Transverse colon (tissue), 4 donors: ENCODE measurements around the gene B4GAT1. TPM values are rescaled to one million over a fixed set of nuclear protein-coding genes. Genes with fewer than 3 reads are reported as not detected.

Source experiments
- DNase-seq: peaks from one replicate; pipeline ENCODE4 v3.0.0-alpha.2; 2019
- H3K27ac ChIP-seq, 4 donors: fragments of 200-600 bp; sonication (generic); 2 replicates each; pipeline ENCODE4 v1.5.1; 2016 to 2018; ENCODE audit warnings: inconsistent platforms in 4 of 4
- H3K27me3 ChIP-seq: fragments of 200-600 bp; sonication (generic); 2 replicates; pipeline ENCODE4 v1.5.1; 2017; ENCODE audit warnings: inconsistent platforms
- H3K36me3 ChIP-seq, 4 donors: fragments of 200-600 bp; sonication (generic); 2 replicates each; pipeline ENCODE4 v1.5.1; 2017 to 2019; ENCODE audit warnings: inconsistent platforms in 4 of 4
- H3K4me1 ChIP-seq, 4 donors: fragments of 200-600 bp; sonication (generic); 2 replicates each; pipeline ENCODE4 v1.5.1; 2017 to 2020; ENCODE audit warnings: inconsistent platforms in 4 of 4
- H3K4me3 ChIP-seq, 4 donors: fragments of 200-600 bp; sonication (generic); 1 replicate in 1 of 4; 2 replicates in 3 of 4; pipeline versions ENCODE4 v1.5.1 to v1.6.1; 2017 to 2019; ENCODE audit warnings: inconsistent platforms in 4 of 4
- H3K9me3 ChIP-seq, 2 donors: fragments of 200-600 bp; sonication (generic); 2 replicates each; pipeline ENCODE4 v1.5.1; 2017 to 2019; ENCODE audit warnings: inconsistent platforms in 2 of 2
- CTCF ChIP-seq, 5 experiments: fragments of 200-600 bp in 3 of 5; fragments of 450-650 bp in 2 of 5; sonication (generic) in 3 of 5; IDR thresholded peaks; 1 replicate in 2 of 5; 2 replicates in 3 of 5; pipeline ENCODE4 v1.5.1; 2016 to 2017; ENCODE audit warnings: antibody characterized with exemption in 5 of 5, inconsistent platforms in 3 of 5, mild to moderate bottlenecking in 2 of 5, moderate library complexity in 1 of 5
- EP300 ChIP-seq: sonication (generic); formaldehyde crosslinking; IDR thresholded peaks from one replicate; pipeline ENCODE4 v1.6.1; 2017; ENCODE audit warnings: antibody characterized with exemption, low read depth
- POLR2A ChIP-seq: fragments of 450-650 bp; IDR thresholded peaks from one replicate; pipeline ENCODE4 v1.6.1; 2016; ENCODE audit warnings: antibody characterized with exemption, mild to moderate bottlenecking, moderate library complexity
- POLR2AphosphoS5 ChIP-seq, 3 donors: sonication (generic); formaldehyde crosslinking; IDR thresholded peaks; one replicate each; pipeline ENCODE4 v1.6.1; 2016; ENCODE audit warnings: antibody characterized with exemption in 3 of 3
- WGBS, 2 donors: methylation state at CpG; one replicate each; pipeline ENCODE4 v1.1.5; 2018; ENCODE audit warnings: low coverage in 1 of 2; 5-methylcytosine and 5-hydroxymethylcytosine counted together
- in situ Hi-C, 4 donors: fragments of 200-750 bp; cut with MboI; loops; one replicate each; pipeline versions ENCODE4 v1.15.0 to v1.15.1; 2017; ENCODE audit warnings: low sequenced_read_pairs in 3 of 4, low pct_ligation_motif_present in 1 of 4, low pct_unique_long_range_greater_than_20kb in 1 of 4
- intact Hi-C: fragments of 100-400 bp; cut with DNase I; formaldehyde crosslinking; loops from one replicate; pipeline ENCODE4 v1.15.1; 2023; ENCODE audit warnings: low total_unique reads
- total RNA-seq, 4 donors: library from RNA; depleted of rRNA; stranded (reverse); fragments of >200 nt; gene quantifications; one replicate each; pipeline ENCODE4 v1.1.0, GENCODE V29; 2016

Gene B4GAT1
- total RNA-seq, 4 donors from 2014 or later: 21.8 to 31.8 (median 23.6) TPM

- Histone ChIP-seq H3K4me1 (peaks cover 18 to 47% (median 32%) of the 10 kb centered on the region in 4 donors), H3K27me3 (no peaks in the 10 kb centered on the region), H3K9me3 (no peaks in the 10 kb centered on the region), H3K36me3 (no peaks in the 10 kb centered on the region), H3K4me3 (peak overlapping the region in 3 of 4 donors; percentile 25 to 42 (median 39)), H3K27ac (peak overlapping the region; percentile 79 to 95 (median 88))
- TF ChIP-seq POLR2AphosphoS5 (IDR thresholded peaks at IDR 0.05): no peak
- no peak for TF ChIP-seq CTCF (IDR thresholded peaks at IDR 0.05)
- TF ChIP-seq EP300: no peak
- WGBS, 2 donors: 84% methylated on average over 10 to 14 of the region's 14 CpGs
- DNase-seq: no peak
- intact Hi-C loops (no loop called here), in situ Hi-C loops (no loop called here)
Measured at GRCh38 chr11:66315498-66315885, 31.9 kb downstream of the B4GAT1 start.

- DNase-seq: no peak
- 82% methylated on average over 15 of the region's 17 CpGs; no CpG with 5 or more reads in 1 of the 2 donors for WGBS, 2 donors
- H3K9me3 ChIP-seq: no peaks in the 10 kb centered on the region
- H3K4me3 ChIP-seq: peak overlapping the region in 1 of 4 donors; percentile 42
- intact Hi-C loops (no loop called here), in situ Hi-C loops (no loop called here)
- H3K27me3 ChIP-seq: no peaks in the 10 kb centered on the region
- TF ChIP-seq CTCF (IDR thresholded peaks at IDR 0.05): no peak
- TF ChIP-seq POLR2A: no peak
- no peak for TF ChIP-seq EP300
- no peaks in the 10 kb centered on the region for H3K36me3 ChIP-seq
- peaks cover 18 to 47% (median 32%) of the 10 kb centered on the region in 4 donors for H3K4me1 ChIP-seq
- H3K27ac ChIP-seq: peak overlapping the region; percentile 91 to 95 (median 94)
Measured at GRCh38 chr11:66314561-66315497, 32.6 kb downstream of the B4GAT1 start.

- H3K4me1 ChIP-seq: peaks cover 18 to 47% (median 32%) of the 10 kb centered on the region in 4 donors
- intact Hi-C loops (no loop called here), in situ Hi-C loops (no loop called here)
- DNase-seq: no peak
- no peak for TF ChIP-seq POLR2AphosphoS5 (IDR thresholded peaks at IDR 0.05)
- WGBS, 2 donors: 56% methylated on average over 1 of the region's 1 CpG; no CpG with 5 or more reads in 1 of the 2 donors
- no peaks in the 10 kb centered on the region for H3K36me3 ChIP-seq
- H3K27me3 ChIP-seq: no peaks in the 10 kb centered on the region
- no peak overlapping the region for H3K4me3 ChIP-seq
- peak overlapping the region; percentile 91 to 95 (median 94) for H3K27ac ChIP-seq
- H3K9me3 ChIP-seq: no peaks in the 10 kb centered on the region
Measured at GRCh38 chr11:66314186-66314501, 33.3 kb downstream of the B4GAT1 start.

- Histone ChIP-seq H3K9me3 (no peaks in the 10 kb centered on the region), H3K36me3 (no peaks in the 10 kb centered on the region), H3K27ac (peak overlapping the region; percentile 91 to 95 (median 94)), H3K27me3 (no peaks in the 10 kb centered on the region), H3K4me1 (peaks cover 16 to 44% (median 31%) of the 10 kb centered on the region in 4 donors), H3K4me3 (peak overlapping the region in 3 of 4 donors; percentile 16 to 63 (median 30))
- intact Hi-C loops (no loop called here), in situ Hi-C loops (no loop called here)
- TF ChIP-seq CTCF (IDR thresholded peaks at IDR 0.05): no peak
- no peak for TF ChIP-seq POLR2A
- TF ChIP-seq POLR2AphosphoS5 (IDR thresholded peaks at IDR 0.05): no peak
- DNase-seq: no peak
- WGBS, 2 donors: 52% methylated on average over 30 of the region's 38 CpGs; no CpG with 5 or more reads in 1 of the 2 donors
Measured at GRCh38 chr11:66313321-66314185, 33.9 kb downstream of the B4GAT1 start.
